Measurements from ENCODE around the gene PTPN14. TPM values are rescaled to one million over a fixed set of nuclear protein-coding genes. Genes with fewer than 3 reads are reported as not detected.
A peak's percentile ranks its signal among the peaks of the same experiment; 100 is the strongest.

Gene PTPN14
- polyA plus RNA-seq, 6 donors from 2014 or later = 0.04 to 0.05 (median 0.04) TPM; not detected in 3

DNA sequence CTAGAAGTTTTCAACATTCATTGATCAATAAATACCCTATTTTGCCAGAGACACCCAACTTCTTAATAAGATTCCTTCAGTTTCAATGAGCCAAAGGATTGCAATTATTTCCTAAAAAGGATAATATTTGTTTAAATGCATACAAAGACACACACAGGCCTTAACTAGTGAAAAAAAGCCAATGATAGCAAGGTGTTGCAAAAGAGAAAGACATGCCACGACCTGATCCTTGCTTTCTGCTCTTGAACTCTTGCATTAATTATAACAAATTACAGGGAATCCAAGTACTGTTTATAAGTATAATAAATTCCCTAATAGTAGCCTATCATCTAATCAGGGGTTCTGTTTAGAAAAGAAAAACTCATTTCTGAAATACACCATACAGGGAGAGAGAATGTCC lies 131.1 kb downstream of the PTPN14 start:
- ATAC-seq (ENCODE audit: low read depth in 2 of 2) = no peak
- DNase-seq = no peak
- Mint-ChIP-seq H3K27me3 (peaks cover 2 to 9% (median 5%) of the 10 kb centered on the region in 3 donors), H3K27ac (no peak overlapping the region), H3K36me3 (no peaks in the 10 kb centered on the region), H3K4me1 (no peaks in the 10 kb centered on the region), H3K9me3 (peaks cover 0 to 3% (median 0%) of the 10 kb centered on the region in 7 donors), H3K4me3 (no peak overlapping the region)

DNA sequence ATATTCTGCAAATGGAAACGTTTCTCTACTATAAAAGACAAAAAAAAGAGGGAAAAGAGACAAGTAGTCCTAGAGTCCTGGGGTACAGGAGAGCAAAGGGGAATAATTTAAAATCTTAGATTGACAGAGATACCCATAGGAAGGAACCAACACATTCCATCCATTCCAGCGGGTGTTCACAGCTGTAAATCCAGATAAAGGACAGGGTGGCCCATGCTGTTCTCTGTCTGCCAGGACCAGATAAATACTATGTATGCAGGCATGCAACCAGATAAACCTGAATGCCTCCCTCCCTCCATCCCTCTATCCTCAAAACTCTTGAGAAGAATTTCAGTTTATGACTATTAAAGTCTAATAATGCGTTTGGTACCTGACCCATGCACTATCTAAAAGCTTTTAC lies 131.8 kb downstream of the PTPN14 start:
- no peak overlapping the region for H3K4me3 Mint-ChIP-seq
- H3K27ac Mint-ChIP-seq = no peak overlapping the region
- no peak for DNase-seq
- peaks cover 0 to 3% (median 0%) of the 10 kb centered on the region in 7 donors for H3K9me3 Mint-ChIP-seq
- no peaks in the 10 kb centered on the region for H3K4me1 Mint-ChIP-seq
- ATAC-seq (ENCODE audit: low read depth in 2 of 2) = no peak
- peaks cover 0 to 9% (median 5%) of the 10 kb centered on the region in 3 donors for H3K27me3 Mint-ChIP-seq
- H3K36me3 Mint-ChIP-seq = no peaks in the 10 kb centered on the region

DNA sequence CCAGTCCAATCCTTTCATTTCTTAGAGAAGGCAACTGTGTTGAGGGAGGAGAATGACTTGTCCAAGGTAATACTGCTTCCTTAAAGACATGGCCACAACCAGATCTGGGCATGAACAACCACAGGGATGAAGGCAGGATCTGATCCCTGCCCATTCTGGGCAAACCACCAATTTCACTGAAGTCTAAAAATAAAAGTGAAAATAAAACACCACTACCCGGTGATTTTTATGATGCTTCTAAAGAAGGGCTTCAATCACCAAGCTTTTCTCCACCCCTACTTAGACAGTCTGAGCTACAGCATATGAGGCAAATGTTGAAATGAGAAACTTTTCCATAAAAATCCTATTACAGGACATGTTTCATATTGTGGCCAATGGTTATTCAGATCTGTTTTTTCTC lies 133.0 kb downstream of the PTPN14 start:
- Mint-ChIP-seq H3K27ac (no peak overlapping the region), H3K27me3 (peaks cover 0 to 9% (median 5%) of the 10 kb centered on the region in 3 donors), H3K4me3 (no peak overlapping the region), H3K9me3 (peaks cover 0 to 3% (median 0%) of the 10 kb centered on the region in 7 donors), H3K4me1 (no peaks in the 10 kb centered on the region), H3K36me3 (no peaks in the 10 kb centered on the region)
- ATAC-seq (ENCODE audit: low read depth in 2 of 2) (no peak), DNase-seq (no peak)

GRCh38 chr1:214417545-214418210 lies 133.7 kb downstream of the PTPN14 start:
- peaks cover 0 to 9% (median 1%) of the 10 kb centered on the region in 3 donors for H3K27me3 Mint-ChIP-seq
- H3K27ac Mint-ChIP-seq = peak overlapping the region in 1 of 6 donors; percentile 44
- DNase-seq (no peak), ATAC-seq (ENCODE audit: low read depth in 2 of 2) (no peak)
- peaks cover 0 to 3% (median 0%) of the 10 kb centered on the region in 7 donors for H3K9me3 Mint-ChIP-seq
- H3K4me3 Mint-ChIP-seq = no peak overlapping the region
- no peaks in the 10 kb centered on the region for H3K36me3 Mint-ChIP-seq
- H3K4me1 Mint-ChIP-seq = no peaks in the 10 kb centered on the region

DNA sequence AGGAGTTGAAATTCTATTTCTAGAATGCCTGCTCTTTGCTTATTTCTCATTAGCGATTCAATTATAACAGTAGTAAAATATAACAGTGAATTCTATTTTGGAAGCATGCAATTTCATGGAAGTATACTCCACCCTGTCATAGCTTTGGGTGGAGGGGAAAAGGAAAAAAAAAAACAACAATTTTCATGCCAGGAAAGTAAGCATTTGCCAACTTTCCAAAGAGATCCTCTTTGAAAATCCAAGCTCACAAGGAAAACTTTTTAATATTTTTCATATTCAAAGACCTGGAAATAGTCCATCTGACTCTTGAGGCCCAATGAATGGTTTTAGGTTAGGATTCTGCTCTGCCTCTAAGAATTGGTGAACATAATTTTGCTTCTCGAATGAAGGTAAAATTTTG lies 134.5 kb downstream of the PTPN14 start:
- no peaks in the 10 kb centered on the region for H3K4me1 Mint-ChIP-seq
- DNase-seq (no peak), ATAC-seq (ENCODE audit: low read depth in 2 of 2) (no peak)
- no peak overlapping the region for H3K4me3 Mint-ChIP-seq
- H3K27me3 Mint-ChIP-seq = peaks cover 0 to 5% (median 0%) of the 10 kb centered on the region in 3 donors
- H3K27ac Mint-ChIP-seq = no peak overlapping the region
- H3K36me3 Mint-ChIP-seq = no peaks in the 10 kb centered on the region
- H3K9me3 Mint-ChIP-seq = peaks cover 0 to 3% (median 0%) of the 10 kb centered on the region in 7 donors

DNA sequence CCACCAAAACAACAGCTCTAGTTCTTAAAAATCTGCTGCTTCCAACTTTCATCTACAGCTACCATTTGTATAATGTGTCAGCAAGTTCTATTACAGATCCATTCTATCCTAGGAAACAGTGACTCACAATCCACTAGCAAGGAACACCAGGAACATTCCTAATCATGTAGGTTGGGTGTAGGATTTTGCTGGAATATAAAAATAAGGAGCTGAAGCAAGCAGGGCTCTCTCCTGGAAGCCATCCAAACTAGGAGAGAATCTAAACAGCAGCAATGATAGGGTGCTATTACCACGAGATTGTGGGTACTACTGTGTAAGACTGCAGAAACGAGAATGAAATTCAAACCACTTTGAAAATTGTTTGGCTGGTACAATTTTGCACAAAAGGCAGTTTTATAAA lies 135.0 kb downstream of the PTPN14 start:
- peaks cover 0 to under 1% (median 0%) of the 10 kb centered on the region in 3 donors for H3K27me3 Mint-ChIP-seq
- no peaks in the 10 kb centered on the region for H3K9me3 Mint-ChIP-seq
- H3K4me3 Mint-ChIP-seq = no peak overlapping the region
- DNase-seq (no peak), ATAC-seq (ENCODE audit: low read depth in 2 of 2) (no peak)
- no peak overlapping the region for H3K27ac Mint-ChIP-seq
- H3K36me3 Mint-ChIP-seq = no peaks in the 10 kb centered on the region
- no peaks in the 10 kb centered on the region for H3K4me1 Mint-ChIP-seq

DNA sequence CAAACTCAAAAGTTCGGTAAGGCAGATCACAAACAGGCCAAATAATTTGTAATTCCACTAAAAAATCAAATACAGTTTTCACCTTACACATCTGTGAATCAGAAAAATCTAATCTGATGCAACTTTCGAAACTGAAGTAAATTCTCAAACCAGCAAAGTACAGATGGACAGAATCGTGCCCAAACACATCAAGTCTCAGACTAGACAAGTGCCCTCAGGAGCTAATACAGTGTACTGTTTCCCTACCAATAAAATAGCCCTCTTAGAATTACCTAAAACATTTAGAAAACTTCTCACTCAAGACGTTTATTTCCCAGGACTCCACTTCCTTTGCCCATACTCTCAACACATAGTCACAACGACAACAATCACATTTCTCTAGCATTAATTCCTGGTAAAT lies 136.3 kb downstream of the PTPN14 start:
- ATAC-seq (ENCODE audit: low read depth in 2 of 2) = no peak
- peaks cover 0 to 8% (median 2%) of the 10 kb centered on the region in 7 donors for H3K9me3 Mint-ChIP-seq
- H3K4me1 Mint-ChIP-seq = no peaks in the 10 kb centered on the region

DNA sequence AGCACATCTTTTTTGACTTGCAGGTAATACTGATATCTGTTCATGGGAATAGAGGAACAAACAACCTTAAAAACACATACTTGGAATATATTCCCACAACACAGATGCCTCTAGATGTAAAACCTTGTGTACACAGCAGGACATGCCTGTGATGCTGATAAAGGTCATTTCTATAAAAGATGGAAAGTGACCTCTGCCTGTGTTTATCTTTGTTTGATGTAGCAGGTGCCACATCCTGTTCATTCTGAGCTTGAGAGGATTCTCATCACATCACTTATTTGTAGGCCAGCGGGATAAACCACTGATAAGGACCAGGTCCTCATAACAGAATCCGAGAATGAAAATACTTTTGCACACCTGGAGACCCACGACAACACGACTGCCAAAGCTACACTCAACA lies 136.7 kb downstream of the PTPN14 start:
- Mint-ChIP-seq H3K9me3 (peaks cover 0 to 8% (median 2%) of the 10 kb centered on the region in 7 donors), H3K27ac (peak overlapping the region in 1 of 6 donors; percentile 39), H3K4me3 (no peak overlapping the region), H3K4me1 (no peaks in the 10 kb centered on the region), H3K27me3 (no peaks in the 10 kb centered on the region), H3K36me3 (no peaks in the 10 kb centered on the region)
- DNase-seq (no peak), ATAC-seq (ENCODE audit: low read depth in 2 of 2) (no peak)

More for the DNA sequence above, 136.3 kb downstream of the PTPN14 start:
- no peaks in the 10 kb centered on the region for H3K36me3 Mint-ChIP-seq
- no peak overlapping the region for H3K27ac Mint-ChIP-seq
- DNase-seq = no peak
- no peak overlapping the region for H3K4me3 Mint-ChIP-seq
- H3K27me3 Mint-ChIP-seq = no peaks in the 10 kb centered on the region

DNA sequence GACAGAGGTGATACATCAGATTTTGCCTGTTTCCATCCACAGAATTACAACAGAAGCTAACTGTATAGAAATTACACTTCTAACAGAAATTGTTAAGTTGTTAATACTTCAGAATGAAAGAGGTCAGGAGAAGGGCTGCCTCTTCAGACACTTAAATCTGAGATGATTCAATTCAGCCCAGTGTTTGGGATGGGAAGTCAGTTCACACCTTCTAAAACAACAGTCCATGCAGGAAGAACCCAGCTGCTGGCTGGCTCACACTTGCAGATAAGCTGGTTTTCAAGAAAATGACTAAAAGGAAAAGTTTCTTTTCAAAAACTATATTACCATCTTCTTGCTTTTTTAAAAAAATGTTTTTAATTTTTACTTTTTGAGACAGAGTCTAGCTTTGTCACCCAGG lies 138.1 kb downstream of the PTPN14 start:
- H3K4me3 Mint-ChIP-seq = no peak overlapping the region
- H3K36me3 Mint-ChIP-seq = no peaks in the 10 kb centered on the region
- H3K27ac Mint-ChIP-seq = no peak overlapping the region

GRCh38 chr1:214404571-214405213 lies 146.7 kb downstream of the PTPN14 start:
- no peaks in the 10 kb centered on the region for H3K4me1 Mint-ChIP-seq
- ATAC-seq (ENCODE audit: low read depth in 2 of 2) = no peak

More for the DNA sequence above, 138.1 kb downstream of the PTPN14 start:
- ATAC-seq (ENCODE audit: low read depth in 2 of 2) (no peak), DNase-seq (no peak)
- Mint-ChIP-seq H3K9me3 (peaks cover 0 to 8% (median 2%) of the 10 kb centered on the region in 7 donors), H3K27me3 (no peaks in the 10 kb centered on the region), H3K4me1 (no peaks in the 10 kb centered on the region)

DNA sequence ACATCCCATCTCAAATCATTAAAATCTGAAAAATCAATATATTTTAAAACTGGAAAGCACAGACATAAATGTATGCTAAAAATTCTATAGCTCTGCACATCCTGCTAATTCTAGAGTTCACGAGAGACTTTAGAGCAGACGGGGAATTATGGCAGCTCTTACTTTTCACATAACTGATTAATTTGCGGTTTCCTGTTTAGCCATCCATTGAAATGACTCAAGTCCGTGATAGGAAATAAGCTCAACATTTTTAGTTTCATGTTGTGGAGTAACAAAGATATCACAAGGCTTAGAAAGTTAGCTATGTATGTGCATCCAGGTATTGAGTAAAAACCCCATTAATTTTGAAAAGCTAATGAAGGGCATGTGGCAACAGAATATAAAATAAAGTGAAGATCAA lies 147.2 kb downstream of the PTPN14 start:
- Mint-ChIP-seq H3K27me3 (peaks cover 0 to 7% (median 4%) of the 10 kb centered on the region in 3 donors), H3K36me3 (no peaks in the 10 kb centered on the region), H3K4me1 (no peaks in the 10 kb centered on the region), H3K9me3 (peaks cover 0 to 5% (median 0%) of the 10 kb centered on the region in 7 donors), H3K4me3 (no peak overlapping the region), H3K27ac (no peak overlapping the region)
- ATAC-seq (ENCODE audit: low read depth in 2 of 2) = no peak
- no peak for DNase-seq

More at GRCh38 chr1:214404571-214405213, 146.7 kb downstream of the PTPN14 start:
- Mint-ChIP-seq H3K27me3 (peaks cover 0 to 4% (median 2%) of the 10 kb centered on the region in 3 donors), H3K4me3 (no peak overlapping the region), H3K27ac (peak overlapping the region in 1 of 6 donors; percentile 23), H3K36me3 (no peaks in the 10 kb centered on the region), H3K9me3 (peaks cover 0 to 5% (median 0%) of the 10 kb centered on the region in 7 donors)
- no peak for DNase-seq

GRCh38 chr1:214403431-214403830 lies 148.0 kb downstream of the PTPN14 start:
- no peak for ATAC-seq (ENCODE audit: low read depth in 2 of 2)
- H3K27ac Mint-ChIP-seq = no peak overlapping the region

DNA sequence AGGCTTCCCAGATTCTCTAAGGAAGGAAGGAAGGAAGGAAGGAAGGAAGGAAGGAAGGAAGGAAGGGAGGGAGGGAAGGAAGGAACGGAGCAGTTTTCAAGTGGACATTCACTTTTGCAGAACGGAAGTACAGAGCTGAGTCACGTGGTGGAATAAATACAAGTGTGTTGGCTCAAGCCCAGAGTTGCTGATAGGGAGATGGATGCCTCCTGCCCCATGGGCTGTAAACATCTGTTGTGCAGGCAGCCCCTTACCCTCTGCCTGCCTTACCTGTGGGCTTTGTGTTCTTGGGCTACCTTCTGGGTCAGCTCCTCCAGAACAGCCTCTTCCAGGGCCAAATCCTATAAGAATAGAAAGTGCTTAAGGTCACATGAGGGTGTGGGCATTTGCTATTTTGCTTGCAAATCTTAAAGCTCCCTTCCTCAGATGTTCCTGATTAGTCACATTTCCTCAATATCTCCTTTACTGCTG lies 148.8 kb downstream of the PTPN14 start:
- H3K27me3 Mint-ChIP-seq = peaks cover 0 to 7% (median 4%) of the 10 kb centered on the region in 3 donors
- no peak overlapping the region for H3K27ac Mint-ChIP-seq
- peaks cover 0 to 5% (median 0%) of the 10 kb centered on the region in 7 donors for H3K9me3 Mint-ChIP-seq
- no peaks in the 10 kb centered on the region for H3K4me1 Mint-ChIP-seq
- no peaks in the 10 kb centered on the region for H3K36me3 Mint-ChIP-seq
- no peak for ATAC-seq (ENCODE audit: low read depth in 2 of 2)
- no peak for DNase-seq
- no peak overlapping the region for H3K4me3 Mint-ChIP-seq

More at GRCh38 chr1:214403431-214403830, 148.0 kb downstream of the PTPN14 start:
- no peaks in the 10 kb centered on the region for H3K4me1 Mint-ChIP-seq
- peaks cover 0 to 7% (median 4%) of the 10 kb centered on the region in 3 donors for H3K27me3 Mint-ChIP-seq
- no peaks in the 10 kb centered on the region for H3K36me3 Mint-ChIP-seq
- no peak for DNase-seq
- peaks cover 0 to 5% (median 0%) of the 10 kb centered on the region in 7 donors for H3K9me3 Mint-ChIP-seq
- H3K4me3 Mint-ChIP-seq = no peak overlapping the region

DNA sequence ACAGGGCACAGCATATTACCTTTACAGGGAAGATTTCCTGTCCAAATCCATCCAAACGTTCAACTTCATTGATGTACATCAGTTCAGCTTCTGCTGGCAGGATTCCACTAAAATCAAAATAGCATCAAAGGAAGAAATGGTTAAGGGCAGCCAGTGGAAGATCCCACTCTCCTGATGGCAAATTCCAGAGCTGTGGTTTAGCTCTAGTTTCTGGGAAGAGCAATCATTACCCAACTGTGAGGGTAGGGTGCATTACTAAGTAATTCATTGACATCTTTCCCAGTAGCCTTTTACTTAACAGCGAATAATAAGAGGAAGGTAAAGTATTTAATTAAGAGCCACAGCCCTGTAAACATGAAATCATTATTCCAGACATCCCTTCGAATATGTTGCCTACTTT lies 149.7 kb downstream of the PTPN14 start:
- no peak overlapping the region for H3K4me3 Mint-ChIP-seq
- H3K9me3 Mint-ChIP-seq = peaks cover 0 to 5% (median 0%) of the 10 kb centered on the region in 7 donors
- H3K27ac Mint-ChIP-seq = no peak overlapping the region
- ATAC-seq (ENCODE audit: low read depth in 2 of 2) (no peak), DNase-seq (no peak)
- no peaks in the 10 kb centered on the region for H3K4me1 Mint-ChIP-seq
- peaks cover 0 to 7% (median 4%) of the 10 kb centered on the region in 3 donors for H3K27me3 Mint-ChIP-seq
- no peaks in the 10 kb centered on the region for H3K36me3 Mint-ChIP-seq

All from naive B cell (primary cell).